ENCODE data around the gene WIPF1. TPM values are rescaled to one million over a fixed set of nuclear protein-coding genes. Genes with fewer than 3 reads are reported as not detected.

Gene WIPF1
- 6.3 and 7.0 TPM in 2 replicates for total RNA-seq

GRCh38 chr2:174597345-174598047 lies at the start of gene WIPF1:
WIPF1 (minus strand) TSS chr2:174597804; CDS start chr2:174585573, 12,231 bp downstream.

Other genes with a start within 250 kb of the WIPF1 start
- gene SCRN3, start 202.1 kb downstream of the WIPF1 start, total RNA-seq, result 25.1 and 29.5 TPM in 2 replicates
- 2.5 and 6.0 TPM in 2 replicates for gene GPR155, start 110.8 kb downstream of the WIPF1 start, total RNA-seq
- gene CHRNA1, start 166.7 kb upstream of the WIPF1 start, total RNA-seq, result not detected in 2 replicates

All from cardiac atrium fibroblast (primary cell).